BLaER1 treated with 17β-estradiol and CSF1 and Interleukin-3, amounts not matched to agents 10 nM and 100 nM (cell line): ENCODE data around the gene CXCL14.
A peak's percentile ranks its signal among the peaks of the same experiment; 100 is the strongest.

Experiments
- H3K27ac ChIP-seq, 11 experiments: shearing (Covaris generic); formaldehyde crosslinking; 2 replicates each; pipeline ENCODE4 v1.8.1; 2022
- H3K27me3 ChIP-seq, 11 experiments: shearing (Covaris generic); formaldehyde crosslinking; 2 replicates each; pipeline ENCODE4 v1.8.1; 2022
- H3K36me3 ChIP-seq, 11 experiments: shearing (Covaris generic); formaldehyde crosslinking; 2 replicates each; pipeline ENCODE4 v1.8.1; 2022
- H3K4me1 ChIP-seq, 10 experiments: shearing (Covaris generic); formaldehyde crosslinking; 2 replicates each; pipeline ENCODE4 v1.8.1; 2022
- H3K4me2 ChIP-seq, 11 experiments: shearing (Covaris generic); formaldehyde crosslinking; 2 replicates each; pipeline ENCODE4 v1.8.1; 2022
- H3K4me3 ChIP-seq, 10 experiments: shearing (Covaris generic); formaldehyde crosslinking; 2 replicates each; pipeline ENCODE4 v1.8.1; 2022
- H3K9ac ChIP-seq, 11 experiments: shearing (Covaris generic); formaldehyde crosslinking; 2 replicates each; pipeline ENCODE4 v1.8.1; 2022
- H3K9me3 ChIP-seq, 11 experiments: shearing (Covaris generic); formaldehyde crosslinking; replicated peaks in 1 of 11; 2 replicates each; pipeline ENCODE4 v1.8.1; 2022
- H4K20me1 ChIP-seq, 11 experiments: shearing (Covaris generic); formaldehyde crosslinking; 2 replicates each; pipeline ENCODE4 v1.8.1; 2022
- Cebpa-rat ChIP-seq, 11 experiments: shearing (Covaris generic); IDR thresholded peaks; 2 replicates each; pipeline ENCODE4 v1.8.1; 2022

Gene CXCL14

DNA sequence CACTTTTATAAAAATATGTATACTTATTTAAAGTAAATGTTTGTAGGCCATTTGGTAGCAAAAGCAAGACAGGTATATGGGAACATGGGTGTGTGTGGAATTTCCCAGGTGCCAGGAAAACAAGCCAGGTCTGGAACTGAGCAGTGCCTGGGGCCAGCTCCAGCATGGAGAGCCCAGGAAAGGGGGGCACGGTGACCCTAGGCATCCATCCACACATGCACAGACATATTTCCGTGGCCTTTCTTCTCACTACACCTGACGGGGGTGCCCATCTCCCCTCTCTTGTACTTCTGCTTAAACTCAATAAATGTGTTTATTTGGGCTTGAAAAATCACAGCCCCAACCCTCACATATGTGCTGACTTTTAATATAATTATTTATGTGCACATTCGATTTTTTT is 31.2 kb upstream of the CXCL14 start:
- TF ChIP-seq Cebpa-rat (IDR thresholded peaks at IDR 0.05): no peak

DNA sequence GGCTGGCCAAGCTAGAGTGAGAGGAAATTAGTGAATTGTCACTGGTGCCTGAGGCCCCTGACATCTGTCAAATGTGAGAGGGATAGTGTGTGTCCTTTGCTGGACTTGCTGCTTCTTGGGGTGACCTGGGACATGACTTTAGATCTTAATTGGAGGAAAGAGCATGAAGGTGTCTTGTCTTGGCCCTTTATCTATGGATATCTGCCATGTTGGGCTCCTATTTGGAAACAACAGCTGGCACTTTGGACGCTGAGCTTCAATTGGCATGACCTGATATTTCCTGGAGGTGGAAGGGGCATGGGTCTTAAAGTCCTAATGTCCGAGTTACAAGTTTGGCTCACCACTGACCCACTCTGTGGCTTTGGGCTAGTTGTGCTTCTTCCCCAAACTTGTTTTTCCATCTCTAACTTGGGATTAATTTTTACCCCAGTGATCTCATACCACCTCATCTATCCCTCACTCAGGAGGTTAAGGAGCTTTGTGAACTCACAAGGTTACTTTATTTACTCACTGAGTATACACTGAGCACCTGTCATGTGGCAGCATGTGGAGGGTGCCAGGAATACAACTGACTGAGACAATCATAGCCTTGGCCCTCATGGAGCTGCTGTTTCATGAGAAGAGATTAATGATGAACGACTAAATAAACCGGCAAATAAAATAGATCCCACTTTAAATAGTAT is 30.1 kb upstream of the CXCL14 start:
- H3K27me3 ChIP-seq: no peaks in the 10 kb centered on the region
- no peak overlapping the region for H3K9ac ChIP-seq
- 0 out of 20 replicates have a peak, but pooled peaks cover 0 to 3% (median 0%) of the 10 kb centered on the region in 10 experiments for H3K4me1 ChIP-seq

More for the DNA sequence above, 31.2 kb upstream of the CXCL14 start:
- H3K36me3 ChIP-seq: no peaks in the 10 kb centered on the region
- H3K4me3 ChIP-seq: no peak overlapping the region
- H3K4me1 ChIP-seq: peaks cover 0 to 4% (median 0%) of the 10 kb centered on the region in 10 experiments; a peak in 2 of 20 replicates
- H3K9me3 ChIP-seq: peaks cover 0 to 16% (median 3%) of the 10 kb centered on the region in 11 experiments; a peak in 6 of 22 replicates
- H3K27ac ChIP-seq: no peak overlapping the region
- H3K27me3 ChIP-seq: no peaks in the 10 kb centered on the region
- no peaks in the 10 kb centered on the region for H4K20me1 ChIP-seq
- H3K9ac ChIP-seq: no peak overlapping the region
- no peak overlapping the region for H3K4me2 ChIP-seq

DNA sequence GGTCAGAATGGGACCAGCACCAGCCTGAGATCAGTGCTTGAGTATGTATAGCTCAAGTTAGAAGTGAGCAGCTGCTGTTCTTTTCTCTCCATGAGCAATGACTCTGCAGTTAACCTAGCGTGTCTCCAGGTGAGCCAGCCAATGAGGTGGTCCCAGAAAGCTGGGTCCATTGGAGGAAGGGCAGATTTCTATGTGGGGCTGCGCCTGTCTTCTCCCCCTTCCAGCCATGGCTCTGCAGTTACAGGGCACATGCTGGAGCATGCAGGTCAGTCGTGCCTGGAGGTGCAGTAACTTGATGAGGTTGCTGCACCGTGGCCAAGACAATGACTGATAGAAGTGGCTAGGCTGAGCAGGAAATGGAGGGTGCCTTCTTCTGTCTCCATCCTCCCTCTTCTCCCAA is 29.6 kb upstream of the CXCL14 start:
- no peak for TF ChIP-seq Cebpa-rat (IDR thresholded peaks at IDR 0.05)
- Histone ChIP-seq H3K4me3 (no peak overlapping the region), H3K4me1 (peaks cover 0 to 5% (median 3%) of the 10 kb centered on the region in 10 experiments; a peak in 8 of 20 replicates), H3K4me2 (no peak overlapping the region; a peak in 1 of 22 replicates), H3K27ac (no peak overlapping the region), H4K20me1 (no peaks in the 10 kb centered on the region), H3K9ac (no peak overlapping the region), H3K9me3 (no peaks in the 10 kb centered on the region), H3K36me3 (no peaks in the 10 kb centered on the region), H3K27me3 (no peaks in the 10 kb centered on the region)

More for the DNA sequence above, 30.1 kb upstream of the CXCL14 start:
- H4K20me1 ChIP-seq: no peaks in the 10 kb centered on the region
- no peak overlapping the region; a peak in 1 of 22 replicates for H3K4me2 ChIP-seq
- H3K27ac ChIP-seq: no peak overlapping the region
- no peak for TF ChIP-seq Cebpa-rat (IDR thresholded peaks at IDR 0.05)
- no peaks in the 10 kb centered on the region for H3K36me3 ChIP-seq
- no peak overlapping the region for H3K4me3 ChIP-seq
- H3K9me3 ChIP-seq: peaks cover 0 to 5% (median 0%) of the 10 kb centered on the region in 11 experiments; a peak in 1 of 22 replicates

DNA sequence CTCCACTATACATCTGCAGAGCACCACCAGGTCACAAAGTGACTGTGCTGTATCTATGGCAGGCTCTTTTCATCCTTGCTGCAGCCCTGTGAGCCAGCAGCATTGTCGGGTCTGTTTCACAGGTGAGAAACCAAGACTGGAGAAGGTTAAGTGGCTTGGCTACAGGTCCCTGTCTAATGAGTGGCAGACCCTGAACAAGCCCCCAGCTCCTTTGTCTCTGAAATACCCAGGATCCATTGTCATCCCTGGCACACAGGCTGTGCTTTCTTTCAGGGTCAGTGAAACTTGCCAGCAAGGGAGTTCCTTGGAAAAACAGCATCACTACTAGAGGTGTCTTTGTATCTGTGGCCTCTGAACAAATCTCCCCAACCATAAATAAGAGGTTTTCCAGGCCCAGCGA is 27.6 kb upstream of the CXCL14 start:
- Histone ChIP-seq H3K4me3 (no peak overlapping the region), H3K36me3 (no peaks in the 10 kb centered on the region), H4K20me1 (no peaks in the 10 kb centered on the region), H3K4me1 (peaks cover 0 to 8% (median 6%) of the 10 kb centered on the region in 10 experiments; a peak in 11 of 20 replicates), H3K27me3 (no peaks in the 10 kb centered on the region), H3K27ac (no peak overlapping the region), H3K9me3 (no peaks in the 10 kb centered on the region), H3K4me2 (no peak overlapping the region), H3K9ac (no peak overlapping the region)
- TF ChIP-seq Cebpa-rat (IDR thresholded peaks at IDR 0.05): no peak

DNA sequence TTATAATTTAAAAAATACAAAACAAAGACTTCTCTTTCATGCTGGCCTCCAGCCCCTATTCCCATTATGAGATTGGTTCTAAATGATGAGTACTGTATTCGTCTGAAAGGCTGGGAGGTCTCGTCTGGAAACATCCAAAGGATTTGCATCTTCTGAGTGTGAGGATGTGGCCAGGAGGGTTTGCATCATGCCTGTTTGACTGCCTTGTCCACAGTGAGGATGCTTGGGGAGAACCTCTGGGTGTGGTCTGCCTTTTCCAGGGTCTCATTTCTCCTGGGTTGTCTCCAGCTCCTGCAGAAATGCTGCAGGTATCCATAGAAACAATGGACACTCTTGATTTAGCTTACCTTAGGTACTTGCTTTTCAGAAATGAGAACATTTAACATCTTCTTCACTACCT is 26.4 kb upstream of the CXCL14 start:
- Histone ChIP-seq H3K4me1 (peaks cover 2 to 15% (median 9%) of the 10 kb centered on the region in 10 experiments; a peak in 19 of 20 replicates), H3K36me3 (no peaks in the 10 kb centered on the region), H3K4me3 (no peak overlapping the region), H3K9me3 (no peaks in the 10 kb centered on the region), H3K27ac (no peak overlapping the region), H4K20me1 (no peaks in the 10 kb centered on the region), H3K27me3 (no peaks in the 10 kb centered on the region), H3K9ac (no peak overlapping the region), H3K4me2 (no peak overlapping the region)
- no peak for TF ChIP-seq Cebpa-rat (IDR thresholded peaks at IDR 0.05)

DNA sequence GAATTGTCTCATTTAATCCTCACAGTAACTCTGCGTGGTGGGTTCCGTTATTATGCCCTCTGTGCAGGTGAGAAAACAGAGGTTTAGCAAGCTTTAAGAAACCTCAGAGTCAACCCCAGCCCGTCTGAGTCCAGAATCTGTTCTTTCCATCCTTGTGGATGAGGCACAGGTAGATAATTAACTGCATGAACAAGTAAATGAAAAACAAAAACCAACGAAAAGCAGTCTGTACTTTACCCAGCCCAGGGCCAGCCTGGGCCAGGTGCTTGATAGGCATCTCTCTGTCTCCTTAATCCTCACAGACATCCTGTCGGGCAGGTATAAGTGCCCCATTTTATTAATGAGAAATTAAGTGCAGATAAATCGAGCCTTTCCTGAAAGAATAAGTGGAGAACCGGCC is 25.3 kb upstream of the CXCL14 start:
- H3K27me3 ChIP-seq: no peaks in the 10 kb centered on the region

DNA sequence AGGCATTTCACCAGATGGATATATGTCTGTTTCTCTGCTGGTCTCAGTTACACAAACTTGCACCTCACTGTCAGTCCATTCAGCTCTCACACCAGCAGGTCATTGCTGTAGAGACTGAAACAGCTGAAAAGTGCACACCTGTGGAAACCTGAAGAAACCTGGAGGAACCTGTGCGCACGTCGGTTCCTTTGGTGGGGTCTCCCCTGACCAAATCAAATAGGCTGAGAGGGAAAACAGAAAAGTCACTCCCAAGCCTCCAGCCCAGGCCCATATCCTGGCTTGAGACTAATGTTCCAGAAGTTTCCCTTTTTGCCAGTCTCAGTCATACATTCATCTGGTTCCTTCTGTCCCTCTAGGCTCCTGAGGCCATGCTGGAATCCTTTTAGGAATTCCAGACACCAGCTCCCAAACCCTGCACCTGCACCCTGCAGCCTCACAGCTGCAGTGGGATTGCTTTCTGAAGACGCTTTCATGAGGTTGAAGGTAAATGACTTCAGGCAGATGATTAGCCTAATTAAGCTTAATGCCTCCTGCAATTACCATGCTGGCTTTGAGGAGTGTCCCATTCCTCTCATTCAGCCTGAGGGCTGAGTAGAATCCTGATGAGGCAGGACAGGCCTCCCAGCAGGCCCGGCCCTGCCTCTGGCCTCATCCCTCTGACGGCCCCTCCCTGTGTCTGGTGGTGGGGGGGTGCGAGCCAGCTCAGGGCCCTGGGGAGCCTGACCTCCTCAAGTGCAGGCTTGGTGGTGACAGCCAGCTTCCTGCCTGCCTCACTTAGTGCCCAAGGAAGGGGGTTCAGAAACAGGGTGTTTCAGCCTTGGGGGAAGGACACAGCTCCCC is 24.3 kb upstream of the CXCL14 start:
- H4K20me1 ChIP-seq: no peaks in the 10 kb centered on the region
- H3K4me3 ChIP-seq: no peak overlapping the region
- no peak for TF ChIP-seq Cebpa-rat (IDR thresholded peaks at IDR 0.05)
- no peaks in the 10 kb centered on the region for H3K36me3 ChIP-seq
- H3K9ac ChIP-seq: no peak overlapping the region
- H3K4me2 ChIP-seq: peak overlapping the region in 6 of 11 experiments; percentile 26 to 50 (median 38); a peak in 9 of 22 replicates
- no peaks in the 10 kb centered on the region for H3K9me3 ChIP-seq
- peaks cover 17 to 31% (median 23%) of the 10 kb centered on the region in 10 experiments for H3K4me1 ChIP-seq
- no peak overlapping the region for H3K27ac ChIP-seq
- H3K27me3 ChIP-seq: no peaks in the 10 kb centered on the region

More for the DNA sequence above, 25.3 kb upstream of the CXCL14 start:
- Histone ChIP-seq H3K4me3 (no peak overlapping the region), H4K20me1 (no peaks in the 10 kb centered on the region), H3K36me3 (no peaks in the 10 kb centered on the region), H3K27ac (no peak overlapping the region), H3K9ac (no peak overlapping the region), H3K4me2 (peak overlapping the region in 1 of 11 experiments; percentile 46; a peak in 1 of 22 replicates), H3K9me3 (no peaks in the 10 kb centered on the region), H3K4me1 (peaks cover 14 to 26% (median 20%) of the 10 kb centered on the region in 10 experiments)
- no peak for TF ChIP-seq Cebpa-rat (IDR thresholded peaks at IDR 0.05)

DNA sequence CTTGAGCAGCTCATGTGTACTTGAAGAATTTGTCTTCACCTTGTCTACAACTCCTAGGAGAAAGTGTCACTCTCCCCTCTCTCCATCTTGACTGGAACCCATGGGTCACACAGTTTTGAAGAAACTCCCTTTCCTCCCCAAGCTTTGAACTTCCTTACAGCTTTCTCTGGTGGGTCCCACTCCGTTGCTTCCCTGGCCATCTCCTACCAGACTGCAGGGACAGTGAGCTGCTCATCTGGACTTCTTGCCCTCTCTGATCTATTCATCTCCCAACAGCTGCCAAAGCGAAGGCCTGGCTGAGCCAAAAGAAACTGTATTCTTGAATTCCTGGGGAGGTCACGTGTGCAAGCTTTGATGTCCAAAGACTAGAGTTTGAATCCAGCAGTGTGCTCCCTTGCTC is 22.7 kb upstream of the CXCL14 start:
- no peak for TF ChIP-seq Cebpa-rat (IDR thresholded peaks at IDR 0.05)
- H3K27ac ChIP-seq: no peak overlapping the region
- no peaks in the 10 kb centered on the region for H3K36me3 ChIP-seq
- H3K4me1 ChIP-seq: peaks cover 17 to 31% (median 23%) of the 10 kb centered on the region in 10 experiments
- no peak overlapping the region for H3K4me3 ChIP-seq
- H4K20me1 ChIP-seq: no peaks in the 10 kb centered on the region
- H3K9me3 ChIP-seq: no peaks in the 10 kb centered on the region
- H3K4me2 ChIP-seq: peak overlapping the region in 3 of 11 experiments; percentile 3 to 60 (median 15); a peak in 4 of 22 replicates
- H3K27me3 ChIP-seq: no peaks in the 10 kb centered on the region
- H3K9ac ChIP-seq: no peak overlapping the region

DNA sequence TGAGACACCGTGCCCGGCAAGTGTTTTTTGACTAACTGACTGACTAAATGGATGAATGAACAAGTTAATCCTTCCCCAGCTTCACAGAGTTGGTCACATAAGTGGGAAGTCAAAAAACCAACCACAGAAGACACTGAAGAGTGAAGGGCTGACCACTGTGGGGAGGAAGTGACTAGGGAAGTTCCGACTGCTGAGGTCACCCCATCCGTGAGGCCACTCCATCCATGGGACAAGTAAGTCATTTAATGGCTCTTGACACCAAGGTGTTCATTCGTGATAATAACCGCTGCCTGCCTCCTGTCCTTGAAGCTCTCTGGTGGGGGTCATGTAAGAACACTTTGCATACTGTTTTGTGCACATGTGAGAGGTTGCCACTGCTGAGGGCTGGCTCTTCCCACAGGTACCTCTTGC is 22.2 kb upstream of the CXCL14 start:
- peak overlapping the region in 3 of 11 experiments; percentile 3 to 60 (median 15); a peak in 4 of 22 replicates for H3K4me2 ChIP-seq
- H3K9ac ChIP-seq: no peak overlapping the region
- no peaks in the 10 kb centered on the region for H4K20me1 ChIP-seq
- no peak for TF ChIP-seq Cebpa-rat (IDR thresholded peaks at IDR 0.05)
- no peaks in the 10 kb centered on the region for H3K9me3 ChIP-seq
- no peaks in the 10 kb centered on the region for H3K27me3 ChIP-seq
- H3K27ac ChIP-seq: no peak overlapping the region
- H3K4me3 ChIP-seq: no peak overlapping the region
- peaks cover 17 to 31% (median 23%) of the 10 kb centered on the region in 10 experiments for H3K4me1 ChIP-seq
- no peaks in the 10 kb centered on the region for H3K36me3 ChIP-seq
